Subcutaneous adipose tissue (tissue), 4 donors: Measurements from ENCODE around the gene ENOX1. TPM values are rescaled to one million over a fixed set of nuclear protein-coding genes. Genes with fewer than 3 reads are reported as not detected.

Experiments used
- CTCF ChIP-seq: fragments of 450-650 bp; IDR thresholded peaks from one replicate; pipeline ENCODE4 v1.5.1; 2016; ENCODE audit warnings: low read depth, mild to moderate bottlenecking, control low read depth, antibody characterized with exemption, moderate library complexity
- total RNA-seq, 4 donors: library from RNA; depleted of rRNA; stranded (reverse); fragments of >200 nt; gene quantifications; one replicate each; pipeline ENCODE4 v1.1.0, GENCODE V29; 2016

The ENOX1 gene
- total RNA-seq, 4 donors from 2014 or later: 0.66 to 4.7 (median 2.1) TPM

- no peak for TF ChIP-seq CTCF
Observed at GRCh38 chr13:43493496-43494000, 293.2 kb downstream of the ENOX1 start.

DNA sequence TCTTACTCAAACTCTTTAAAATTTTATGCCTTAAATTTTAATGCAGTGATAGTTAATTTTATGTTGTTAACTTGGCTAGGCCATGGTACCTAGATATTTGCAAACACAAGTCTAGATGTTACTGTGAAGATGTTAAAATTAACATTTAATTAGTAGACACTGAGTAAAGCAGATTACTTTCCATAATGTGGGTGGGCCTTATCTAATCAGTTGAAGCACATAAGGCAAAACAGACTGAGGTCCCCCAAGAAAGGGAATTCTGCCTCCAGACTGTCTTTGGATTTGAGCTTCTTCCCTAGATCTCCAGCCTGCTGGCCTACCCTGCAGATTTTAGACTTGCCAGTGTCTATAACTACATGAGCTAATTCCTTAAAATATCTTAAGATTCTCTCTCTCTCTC lies 294.0 kb downstream of the ENOX1 start:
- TF ChIP-seq CTCF: no peak

GRCh38 chr13:43492311-43492710 lies 294.5 kb downstream of the ENOX1 start:
- no peak for TF ChIP-seq CTCF

GRCh38 chr13:43489233-43489632 lies 297.5 kb downstream of the ENOX1 start:
- no peak for TF ChIP-seq CTCF

- TF ChIP-seq CTCF: no peak
Observed at GRCh38 chr13:43487885-43488284, 298.9 kb downstream of the ENOX1 start.

DNA sequence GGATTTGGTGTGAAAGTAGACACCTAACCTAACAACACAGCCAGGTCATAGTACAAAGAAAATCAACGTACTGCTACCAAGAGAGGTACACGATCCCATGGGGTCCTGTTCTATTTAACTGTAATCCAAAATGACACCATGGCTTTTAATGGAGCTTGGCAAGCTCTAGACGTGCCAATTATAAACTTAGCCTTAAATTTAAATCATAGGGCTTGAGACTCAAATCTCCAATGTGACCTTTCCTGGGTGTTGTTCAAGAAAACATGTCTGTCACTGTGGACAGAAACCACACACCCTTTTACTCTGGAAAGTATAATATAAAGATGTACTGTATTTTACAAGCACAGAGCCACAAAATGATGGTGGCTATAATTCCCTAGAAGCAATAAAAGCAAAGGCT lies 299.3 kb downstream of the ENOX1 start:
- no peak for TF ChIP-seq CTCF

- no peak for TF ChIP-seq CTCF
Observed at GRCh38 chr13:43484432-43485225, 302.1 kb downstream of the ENOX1 start.
